Activated T-cell treated with anti-CD3 and anti-CD28 coated beads, Interleukin-2, amount 50 U/mL, for 24 hours (primary cell): ENCODE measurements around the gene GPRIN3.

ENCODE experiments used
- DNase-seq: peaks from one replicate; pipeline ENCODE4 v3.0.0-alpha.2; 2020
- H3K27ac Mint-ChIP-seq: 2 replicates; pipeline ENCODE4 v1.8.0; 2020; ENCODE audit warnings: mild to moderate bottlenecking, mixed read lengths
- H3K27me3 Mint-ChIP-seq: 2 replicates; pipeline ENCODE4 v1.8.0; 2020; ENCODE audit warnings: mixed read lengths
- H3K36me3 Mint-ChIP-seq: 2 replicates; pipeline ENCODE4 v1.8.0; 2020; ENCODE audit warnings: low read depth, mixed read lengths
- H3K4me1 Mint-ChIP-seq: 2 replicates; pipeline ENCODE4 v1.8.0; 2020; ENCODE audit warnings: low read depth, mixed read lengths
- H3K4me3 Mint-ChIP-seq: 2 replicates; pipeline ENCODE4 v1.8.0; 2020; ENCODE audit warnings: mild to moderate bottlenecking, moderate library complexity, mixed read lengths
- H3K9me3 Mint-ChIP-seq: 2 replicates; pipeline ENCODE4 v1.8.0; 2020; ENCODE audit warnings: mixed read lengths

GPRIN3 gene

GRCh38 chr4:89307446-89308160 is at the start of gene GPRIN3:
Gene GPRIN3 (minus strand): TSS chr4:89307800. CDS start chr4:89250110, 57,690 bp downstream.
- no peaks in the 10 kb centered on the region for H3K27me3 Mint-ChIP-seq
- H3K27ac Mint-ChIP-seq = peak within 1 kb of the TSS; percentile 83
- peak within 1 kb of the TSS; percentile 80 for H3K4me3 Mint-ChIP-seq
- DNase-seq = peak; percentile 83
- no peaks in the 10 kb centered on the region for H3K9me3 Mint-ChIP-seq
- peaks cover 16% of the 10 kb centered on the region for H3K36me3 Mint-ChIP-seq
- H3K4me1 Mint-ChIP-seq = peaks cover 59% of the 10 kb centered on the region

GRCh38 chr4:89357340-89357739 is 49.7 kb upstream of the GPRIN3 start:
- Mint-ChIP-seq H3K4me3 (no peak overlapping the region), H3K27me3 (no peaks in the 10 kb centered on the region), H3K9me3 (no peaks in the 10 kb centered on the region), H3K27ac (no peak overlapping the region), H3K36me3 (no peaks in the 10 kb centered on the region), H3K4me1 (no peaks in the 10 kb centered on the region)
- DNase-seq = no peak

GRCh38 chr4:89356086-89356485 is 48.5 kb upstream of the GPRIN3 start:
- Mint-ChIP-seq H3K27me3 (no peaks in the 10 kb centered on the region), H3K4me3 (no peak overlapping the region), H3K36me3 (no peaks in the 10 kb centered on the region), H3K9me3 (no peaks in the 10 kb centered on the region), H3K4me1 (no peaks in the 10 kb centered on the region), H3K27ac (no peak overlapping the region)
- no peak for DNase-seq

- H3K36me3 Mint-ChIP-seq = no peaks in the 10 kb centered on the region
- DNase-seq = no peak
- H3K4me3 Mint-ChIP-seq = no peak overlapping the region
- no peaks in the 10 kb centered on the region for H3K4me1 Mint-ChIP-seq
- no peak overlapping the region for H3K27ac Mint-ChIP-seq
- H3K9me3 Mint-ChIP-seq = no peaks in the 10 kb centered on the region
- no peaks in the 10 kb centered on the region for H3K27me3 Mint-ChIP-seq
Observed at GRCh38 chr4:89353514-89353913, 45.9 kb upstream of the GPRIN3 start.

- no peaks in the 10 kb centered on the region for H3K36me3 Mint-ChIP-seq
- H3K4me3 Mint-ChIP-seq = no peak overlapping the region
- no peak for DNase-seq
- H3K27me3 Mint-ChIP-seq = no peaks in the 10 kb centered on the region
- H3K4me1 Mint-ChIP-seq = no peaks in the 10 kb centered on the region
- peaks cover 7% of the 10 kb centered on the region for H3K9me3 Mint-ChIP-seq
- no peak overlapping the region for H3K27ac Mint-ChIP-seq
Observed at GRCh38 chr4:89352541-89352940, 44.9 kb upstream of the GPRIN3 start.

- Mint-ChIP-seq H3K27me3 (no peaks in the 10 kb centered on the region), H3K4me3 (no peak overlapping the region), H3K27ac (no peak overlapping the region), H3K36me3 (no peaks in the 10 kb centered on the region), H3K9me3 (peaks cover 13% of the 10 kb centered on the region), H3K4me1 (no peaks in the 10 kb centered on the region)
- DNase-seq = no peak
Observed at GRCh38 chr4:89351201-89351600, 43.6 kb upstream of the GPRIN3 start.

- Mint-ChIP-seq H3K4me3 (no peak overlapping the region), H3K9me3 (peaks cover 13% of the 10 kb centered on the region), H3K36me3 (no peaks in the 10 kb centered on the region), H3K4me1 (no peaks in the 10 kb centered on the region), H3K27me3 (no peaks in the 10 kb centered on the region), H3K27ac (no peak overlapping the region)
- no peak for DNase-seq
Observed at GRCh38 chr4:89347363-89348025, 39.9 kb upstream of the GPRIN3 start.

GRCh38 chr4:89344571-89344970 is 37.0 kb upstream of the GPRIN3 start:
- H3K9me3 Mint-ChIP-seq = peaks cover 13% of the 10 kb centered on the region

GRCh38 chr4:89338206-89338605 is 30.6 kb upstream of the GPRIN3 start:
- Mint-ChIP-seq H3K4me3 (no peak overlapping the region), H3K36me3 (no peaks in the 10 kb centered on the region), H3K4me1 (peaks cover 7% of the 10 kb centered on the region), H3K27me3 (no peaks in the 10 kb centered on the region), H3K9me3 (no peaks in the 10 kb centered on the region), H3K27ac (no peak overlapping the region)
- no peak for DNase-seq

More at GRCh38 chr4:89344571-89344970, 37.0 kb upstream of the GPRIN3 start:
- Mint-ChIP-seq H3K27ac (no peak overlapping the region), H3K4me1 (no peaks in the 10 kb centered on the region), H3K36me3 (no peaks in the 10 kb centered on the region), H3K27me3 (no peaks in the 10 kb centered on the region), H3K4me3 (no peak overlapping the region)
- DNase-seq = no peak

- no peaks in the 10 kb centered on the region for H3K27me3 Mint-ChIP-seq
- H3K9me3 Mint-ChIP-seq = no peaks in the 10 kb centered on the region
- H3K4me3 Mint-ChIP-seq = no peak overlapping the region
- no peak for DNase-seq
- no peaks in the 10 kb centered on the region for H3K36me3 Mint-ChIP-seq
- no peak overlapping the region for H3K27ac Mint-ChIP-seq
- peaks cover 7% of the 10 kb centered on the region for H3K4me1 Mint-ChIP-seq
Observed at GRCh38 chr4:89337681-89338080, 30.1 kb upstream of the GPRIN3 start.

- Mint-ChIP-seq H3K4me1 (peaks cover 7% of the 10 kb centered on the region), H3K4me3 (no peak overlapping the region), H3K27ac (no peak overlapping the region), H3K27me3 (no peaks in the 10 kb centered on the region), H3K9me3 (no peaks in the 10 kb centered on the region), H3K36me3 (no peaks in the 10 kb centered on the region)
- no peak for DNase-seq
Observed at GRCh38 chr4:89336818-89337420, 29.3 kb upstream of the GPRIN3 start.

- Mint-ChIP-seq H3K4me3 (no peak overlapping the region), H3K36me3 (no peaks in the 10 kb centered on the region), H3K4me1 (peaks cover 10% of the 10 kb centered on the region), H3K27me3 (no peaks in the 10 kb centered on the region), H3K27ac (no peak overlapping the region), H3K9me3 (no peaks in the 10 kb centered on the region)
- no peak for DNase-seq
Observed at GRCh38 chr4:89334830-89335229, 27.2 kb upstream of the GPRIN3 start.

GRCh38 chr4:89334311-89334710 is 26.7 kb upstream of the GPRIN3 start:
- H3K4me3 Mint-ChIP-seq = no peak overlapping the region
- H3K9me3 Mint-ChIP-seq = no peaks in the 10 kb centered on the region
- no peaks in the 10 kb centered on the region for H3K27me3 Mint-ChIP-seq
- no peaks in the 10 kb centered on the region for H3K36me3 Mint-ChIP-seq
- peaks cover 10% of the 10 kb centered on the region for H3K4me1 Mint-ChIP-seq
- no peak for DNase-seq
- H3K27ac Mint-ChIP-seq = no peak overlapping the region

GRCh38 chr4:89331686-89332544 is 24.3 kb upstream of the GPRIN3 start:
- Mint-ChIP-seq H3K4me3 (no peak overlapping the region), H3K36me3 (no peaks in the 10 kb centered on the region), H3K27me3 (no peaks in the 10 kb centered on the region), H3K9me3 (peaks cover 5% of the 10 kb centered on the region), H3K4me1 (peaks cover 5% of the 10 kb centered on the region), H3K27ac (no peak overlapping the region)
- DNase-seq = no peak
